ENCODE data around the gene ATF7.

Gene ATF7

DNA sequence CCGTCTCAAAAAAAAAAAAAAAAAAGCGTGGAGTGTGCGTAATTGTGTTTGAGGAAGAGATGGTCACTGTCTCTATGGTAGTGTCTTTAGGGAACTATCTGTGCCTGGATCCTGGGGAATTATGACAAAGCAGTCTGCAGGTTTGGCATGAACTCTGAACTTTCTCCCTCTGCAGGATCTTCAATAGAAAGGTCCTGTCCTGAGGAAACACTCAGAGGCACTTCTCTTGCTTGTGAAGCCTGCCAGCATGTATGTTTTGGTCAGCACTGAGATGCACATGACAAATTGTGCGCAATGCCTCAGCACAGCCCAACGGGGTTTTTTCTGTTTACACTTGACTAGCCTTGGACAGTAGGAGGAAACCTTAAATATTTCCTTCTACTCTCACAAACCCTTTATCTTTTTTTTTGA, 46.6 kb downstream of the ATF7 start:
- TF ChIP-seq ZC3H10 (CRISPR knock-in tag; IDR thresholded peaks at IDR 0.05) (no peak), CSRNP3 (CRISPR knock-in tag; IDR thresholded peaks at IDR 0.05) (no peak), ZNF8 (CRISPR knock-in tag; IDR thresholded peaks at IDR 0.05) (no peak), CREB5 (CRISPR knock-in tag; IDR thresholded peaks at IDR 0.05; ENCODE audit: low read depth) (no peak), ISL1 (CRISPR knock-in tag; IDR thresholded peaks at IDR 0.05) (no peak), ARNTL (CRISPR knock-in tag; IDR thresholded peaks at IDR 0.05; ENCODE audit: borderline replicate concordance, low read depth) (no peak), ZNF70 (CRISPR knock-in tag; IDR thresholded peaks at IDR 0.05) (no peak), TCF4 (CRISPR knock-in tag; IDR thresholded peaks at IDR 0.05; ENCODE audit: borderline replicate concordance) (no peak), ZNF565 (CRISPR knock-in tag; conservative IDR thresholded peaks at IDR 0.05; ENCODE audit: low read depth) (no peak), PPARA (CRISPR knock-in tag; IDR thresholded peaks at IDR 0.05; ENCODE audit: borderline replicate concordance) (no peak), SNAI2 (CRISPR knock-in tag; IDR thresholded peaks at IDR 0.05) (no peak), OSR1 (CRISPR knock-in tag; IDR thresholded peaks at IDR 0.05) (no peak), TOX (CRISPR knock-in tag; IDR thresholded peaks at IDR 0.05; ENCODE audit: borderline replicate concordance) (no peak), BACH2 (CRISPR knock-in tag; IDR thresholded peaks at IDR 0.05; ENCODE audit: borderline replicate concordance) (no peak)
- ATAC-seq: no peak

- no peak for ATAC-seq
- TF ChIP-seq ZC3H10 (CRISPR knock-in tag; IDR thresholded peaks at IDR 0.05) (no peak), ZNF8 (CRISPR knock-in tag; IDR thresholded peaks at IDR 0.05) (no peak), ZFP3 (CRISPR knock-in tag; IDR thresholded peaks at IDR 0.05) (no peak), ZNF70 (CRISPR knock-in tag; IDR thresholded peaks at IDR 0.05) (no peak), OSR1 (CRISPR knock-in tag; IDR thresholded peaks at IDR 0.05) (no peak), ZNF565 (CRISPR knock-in tag; conservative IDR thresholded peaks at IDR 0.05; ENCODE audit: low read depth) (no peak), PATZ1 (CRISPR knock-in tag; IDR thresholded peaks at IDR 0.05; ENCODE audit: borderline replicate concordance) (no peak), BACH2 (CRISPR knock-in tag; IDR thresholded peaks at IDR 0.05; ENCODE audit: borderline replicate concordance) (no peak), RARB (CRISPR knock-in tag; IDR thresholded peaks at IDR 0.05) (no peak), TCF4 (CRISPR knock-in tag; IDR thresholded peaks at IDR 0.05; ENCODE audit: borderline replicate concordance) (no peak), ARNTL (CRISPR knock-in tag; IDR thresholded peaks at IDR 0.05; ENCODE audit: borderline replicate concordance, low read depth) (no peak), TSHZ2 (CRISPR knock-in tag; IDR thresholded peaks at IDR 0.05) (no peak), SNAI2 (CRISPR knock-in tag; IDR thresholded peaks at IDR 0.05) (no peak), GLIS3 (CRISPR knock-in tag; IDR thresholded peaks at IDR 0.05) (no peak), ISL1 (CRISPR knock-in tag; IDR thresholded peaks at IDR 0.05) (no peak), CSRNP3 (CRISPR knock-in tag; IDR thresholded peaks at IDR 0.05) (no peak)
- TF ChIP-seq, protein P1, sequence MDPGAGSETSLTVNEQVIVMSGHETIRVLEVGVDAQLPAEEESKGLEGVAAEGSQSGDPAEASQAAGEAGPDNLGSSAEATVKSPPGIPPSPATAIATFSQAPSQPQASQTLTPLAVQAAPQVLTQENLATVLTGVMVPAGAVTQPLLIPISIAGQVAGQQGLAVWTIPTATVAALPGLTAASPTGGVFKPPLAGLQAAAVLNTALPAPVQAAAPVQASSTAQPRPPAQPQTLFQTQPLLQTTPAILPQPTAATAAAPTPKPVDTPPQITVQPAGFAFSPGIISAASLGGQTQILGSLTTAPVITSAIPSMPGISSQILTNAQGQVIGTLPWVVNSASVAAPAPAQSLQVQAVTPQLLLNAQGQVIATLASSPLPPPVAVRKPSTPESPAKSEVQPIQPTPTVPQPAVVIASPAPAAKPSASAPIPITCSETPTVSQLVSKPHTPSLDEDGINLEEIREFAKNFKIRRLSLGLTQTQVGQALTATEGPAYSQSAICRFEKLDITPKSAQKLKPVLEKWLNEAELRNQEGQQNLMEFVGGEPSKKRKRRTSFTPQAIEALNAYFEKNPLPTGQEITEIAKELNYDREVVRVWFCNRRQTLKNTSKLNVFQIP (CRISPR knock-in tag; IDR thresholded peaks at IDR 0.05; ENCODE audit: borderline replicate concordance, low read depth): no peak
Observed at GRCh38 chr12:53578783-53579182, 47.4 kb downstream of the ATF7 start.
